ENCODE results near the gene PREB. TPM values are rescaled to one million over a fixed set of nuclear protein-coding genes. Genes with fewer than 3 reads are reported as not detected.

PREB gene
- total and polyA plus RNA-seq, 2 donors (not counting 3 experiments of a cell fraction or from before 2014, with no cell fraction given), result 47.2 to 73.3 TPM

- intact Hi-C loops (cut with micrococcal nuclease), result no loop called here
- no peak overlapping the region for H3K4me2 ChIP-seq (ENCODE audit: insufficient read depth, low read length)
- no peak for FAIRE-seq
These were observed 6.4 kb downstream of the PREB start for GRCh38 chr2:27127883-27128667.

More at GRCh38 chr2:27127883-27128667, 6.4 kb downstream of the PREB start:
- ChIA-PET CTCF (interaction anchor here (0.8 kb wide), 1 partner anchor 42 kb away, joined by 3 read pairs; no protein-coding TSS in a partner anchor), POLR2A (no interaction called here)
- H3K27me3 ChIP-seq (ENCODE audit: control insufficient read depth in 2 of 2, insufficient read depth in 2 of 2, low read length in 2 of 2), result no peaks in the 10 kb centered on the region
- BruUV-seq (replicated peaks), result no TSS peak
- H3K4me3 ChIP-seq (replicated peaks in 1 of 3; ENCODE audit: insufficient read depth in 1 of 3, low read depth in 1 of 3, low read length in 3 of 3), result no peak overlapping the region
- H2AFZ ChIP-seq (ENCODE audit: low read depth, low read length), result no peak overlapping the region
- dilution Hi-C loops (cut with MboI; ENCODE audit: extremely low pct_ligation_motif_present, low sequenced_read_pairs), result no loop called here
- no peak overlapping the region for H3K9ac ChIP-seq (replicated peaks; ENCODE audit: extremely low read depth, insufficient read depth, low read length)
- no peaks in the 10 kb centered on the region for H3K9me1 ChIP-seq (replicated peaks; ENCODE audit: control insufficient read depth, extremely low read depth, insufficient read depth, low read length)
- H3K4me1 ChIP-seq (ENCODE audit: control insufficient read depth, extremely low read depth, insufficient read depth, low read length), result peaks cover 3% of the 10 kb centered on the region
- no peaks in the 10 kb centered on the region for H3K9me3 ChIP-seq (replicated peaks; ENCODE audit: control insufficient read depth, insufficient read depth, low read length)
- H3K36me3 ChIP-seq (ENCODE audit: control insufficient read depth in 2 of 2, extremely low read depth in 1 of 2, insufficient read depth in 2 of 2, low read length in 2 of 2), result peaks cover 6 to 27% of the 10 kb centered on the region in 2 experiments
- H3K79me2 ChIP-seq (ENCODE audit: control insufficient read depth, insufficient read depth, low read length), result peaks cover 5% of the 10 kb centered on the region
- no peak for TF ChIP-seq MAX (IDR thresholded peaks at IDR 0.05; ENCODE audit: insufficient read depth, insufficient read length)
- TF ChIP-seq, protein P1, sequence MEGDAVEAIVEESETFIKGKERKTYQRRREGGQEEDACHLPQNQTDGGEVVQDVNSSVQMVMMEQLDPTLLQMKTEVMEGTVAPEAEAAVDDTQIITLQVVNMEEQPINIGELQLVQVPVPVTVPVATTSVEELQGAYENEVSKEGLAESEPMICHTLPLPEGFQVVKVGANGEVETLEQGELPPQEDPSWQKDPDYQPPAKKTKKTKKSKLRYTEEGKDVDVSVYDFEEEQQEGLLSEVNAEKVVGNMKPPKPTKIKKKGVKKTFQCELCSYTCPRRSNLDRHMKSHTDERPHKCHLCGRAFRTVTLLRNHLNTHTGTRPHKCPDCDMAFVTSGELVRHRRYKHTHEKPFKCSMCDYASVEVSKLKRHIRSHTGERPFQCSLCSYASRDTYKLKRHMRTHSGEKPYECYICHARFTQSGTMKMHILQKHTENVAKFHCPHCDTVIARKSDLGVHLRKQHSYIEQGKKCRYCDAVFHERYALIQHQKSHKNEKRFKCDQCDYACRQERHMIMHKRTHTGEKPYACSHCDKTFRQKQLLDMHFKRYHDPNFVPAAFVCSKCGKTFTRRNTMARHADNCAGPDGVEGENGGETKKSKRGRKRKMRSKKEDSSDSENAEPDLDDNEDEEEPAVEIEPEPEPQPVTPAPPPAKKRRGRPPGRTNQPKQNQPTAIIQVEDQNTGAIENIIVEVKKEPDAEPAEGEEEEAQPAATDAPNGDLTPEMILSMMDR (IDR thresholded peaks at IDR 0.05; ENCODE audit: extremely low read depth in 1 of 2, insufficient read depth in 1 of 2, low read depth in 1 of 2, low read length in 2 of 2), result no peak
- TF ChIP-seq POLR2A (IDR thresholded peaks at IDR 0.05; ENCODE audit: low read depth, low read length), result no peak
- TF ChIP-seq POLR2AphosphoS5 (IDR thresholded peaks at IDR 0.05; ENCODE audit: insufficient read depth, low read depth, low read length), result no peak
- no peak for TF ChIP-seq GATA2 (IDR thresholded peaks at IDR 0.05; ENCODE audit: insufficient read depth, insufficient read length, low read depth, low read length)
- no peak for TF ChIP-seq EZH2 (IDR thresholded peaks at IDR 0.05; ENCODE audit: borderline replicate concordance, low read depth, low read length, severe bottlenecking)
- TF ChIP-seq JUN (IDR thresholded peaks at IDR 0.05; ENCODE audit: borderline replicate concordance, insufficient read depth, insufficient read length, low read depth), result no peak
- TF ChIP-seq MYC (IDR thresholded peaks at IDR 0.05; ENCODE audit: low read depth, low read length), result no peak
- no peak for TF ChIP-seq FOS (IDR thresholded peaks at IDR 0.05; ENCODE audit: borderline replicate concordance, insufficient read depth, low read length)
- no peak overlapping the region for H3K27ac ChIP-seq (ENCODE audit: insufficient read depth, low read depth, low read length)
- H4K20me1 ChIP-seq (replicated peaks; ENCODE audit: control insufficient read depth, extremely low read depth, insufficient read depth, low read length), result no peaks in the 10 kb centered on the region
- DNase-seq (ENCODE audit: low read depth, low spot score), result no peak
